GM08714 (cell line): Measurements from ENCODE around the gene PGAP3.

Experiments used
- H3K4me3 ChIP-seq: fragments of 200-500 bp; sonication (Bioruptor generic); 2 replicates; pipeline ENCODE4 v1.5.1; 2014; ENCODE audit warnings: mild to moderate bottlenecking, low read length, inconsistent platforms
- ZNF274 ChIP-seq: IDR thresholded peaks from 2 replicates; pipeline ENCODE4 v1.6.1; 2012; ENCODE audit warnings: mild to moderate bottlenecking, low read depth, low read length

The PGAP3 gene

DNA sequence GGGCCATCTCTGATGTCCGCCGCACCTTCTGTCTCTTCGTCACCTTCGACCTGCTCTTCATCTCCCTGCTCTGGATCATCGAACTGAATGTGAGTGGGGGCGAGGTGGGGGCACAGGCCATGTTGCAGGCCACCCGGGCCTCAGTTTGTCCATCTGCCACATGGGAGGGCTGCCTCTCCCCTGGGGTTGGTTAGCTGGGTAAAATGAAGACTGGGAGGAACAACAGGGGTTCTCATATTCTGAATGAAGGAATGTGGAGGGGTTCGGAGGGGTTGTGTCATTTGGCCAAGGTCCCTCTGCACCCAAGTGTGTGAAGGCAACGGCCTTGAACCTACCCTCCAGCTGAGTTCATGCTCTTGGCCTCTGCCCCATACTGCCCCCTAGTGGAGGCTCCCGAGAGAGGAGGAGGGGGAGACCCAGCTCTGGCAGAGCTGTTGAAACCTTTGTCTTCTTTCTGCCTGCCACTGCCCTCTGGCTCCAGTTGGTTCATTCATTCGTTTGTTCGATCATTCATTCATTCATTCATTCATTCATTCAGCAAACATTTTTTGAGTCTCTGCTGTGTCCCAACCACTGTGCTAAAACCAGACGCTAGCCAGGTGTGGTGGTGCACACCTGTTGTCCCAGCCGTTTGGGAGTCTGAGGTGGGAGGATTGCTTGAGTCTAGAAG lies 34.1 kb downstream of the PGAP3 start:
- no peak overlapping the region for H3K4me3 ChIP-seq
- no peak for TF ChIP-seq ZNF274

DNA sequence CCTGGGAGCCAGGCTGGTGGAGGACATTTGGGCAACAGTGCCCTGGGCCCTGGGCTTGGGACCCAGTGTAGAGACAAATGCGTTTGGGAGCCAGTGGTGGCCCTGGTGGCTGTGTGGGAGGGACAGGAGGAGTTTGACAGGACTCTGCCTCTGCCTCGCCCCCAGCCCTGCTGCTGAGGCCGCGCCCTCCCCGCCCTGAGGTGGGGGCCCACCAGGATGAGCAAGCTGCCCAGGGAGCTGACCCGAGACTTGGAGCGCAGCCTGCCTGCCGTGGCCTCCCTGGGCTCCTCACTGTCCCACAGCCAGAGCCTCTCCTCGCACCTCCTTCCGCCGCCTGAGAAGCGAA lies 34.6 kb downstream of the PGAP3 start:
- H3K4me3 ChIP-seq, result no peak overlapping the region
- TF ChIP-seq ZNF274, result no peak

- no peak for TF ChIP-seq ZNF274
- H3K4me3 ChIP-seq, result no peak overlapping the region
These were observed 35.1 kb downstream of the PGAP3 start for GRCh38 chr17:39652587-39653315.

- TF ChIP-seq ZNF274, result no peak
- H3K4me3 ChIP-seq, result no peak overlapping the region
These were observed 35.8 kb downstream of the PGAP3 start for GRCh38 chr17:39651923-39652586.

DNA sequence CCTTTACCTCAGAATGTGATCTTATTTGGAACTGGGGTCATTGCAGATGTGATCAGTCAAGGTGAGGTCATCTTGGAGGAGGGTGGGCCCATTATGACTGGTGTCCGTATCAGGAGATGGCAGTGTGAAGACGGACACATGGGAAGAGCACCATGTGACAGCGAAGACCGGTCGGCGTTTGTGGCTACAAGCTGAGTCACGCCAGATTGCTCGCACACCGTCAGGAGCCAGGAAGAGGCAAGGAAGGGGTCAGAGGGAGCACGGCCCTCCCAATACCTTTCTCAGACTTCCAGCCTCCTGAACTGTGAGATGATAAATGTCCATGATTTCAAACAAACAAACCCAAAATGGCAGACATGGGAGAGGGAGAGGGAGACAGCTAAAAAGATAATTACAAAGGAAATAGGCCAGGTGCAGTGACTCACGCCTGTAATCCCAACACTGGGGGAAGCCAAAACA lies 37.7 kb downstream of the PGAP3 start:
- H3K4me3 ChIP-seq, result no peak overlapping the region
- no peak for TF ChIP-seq ZNF274

DNA sequence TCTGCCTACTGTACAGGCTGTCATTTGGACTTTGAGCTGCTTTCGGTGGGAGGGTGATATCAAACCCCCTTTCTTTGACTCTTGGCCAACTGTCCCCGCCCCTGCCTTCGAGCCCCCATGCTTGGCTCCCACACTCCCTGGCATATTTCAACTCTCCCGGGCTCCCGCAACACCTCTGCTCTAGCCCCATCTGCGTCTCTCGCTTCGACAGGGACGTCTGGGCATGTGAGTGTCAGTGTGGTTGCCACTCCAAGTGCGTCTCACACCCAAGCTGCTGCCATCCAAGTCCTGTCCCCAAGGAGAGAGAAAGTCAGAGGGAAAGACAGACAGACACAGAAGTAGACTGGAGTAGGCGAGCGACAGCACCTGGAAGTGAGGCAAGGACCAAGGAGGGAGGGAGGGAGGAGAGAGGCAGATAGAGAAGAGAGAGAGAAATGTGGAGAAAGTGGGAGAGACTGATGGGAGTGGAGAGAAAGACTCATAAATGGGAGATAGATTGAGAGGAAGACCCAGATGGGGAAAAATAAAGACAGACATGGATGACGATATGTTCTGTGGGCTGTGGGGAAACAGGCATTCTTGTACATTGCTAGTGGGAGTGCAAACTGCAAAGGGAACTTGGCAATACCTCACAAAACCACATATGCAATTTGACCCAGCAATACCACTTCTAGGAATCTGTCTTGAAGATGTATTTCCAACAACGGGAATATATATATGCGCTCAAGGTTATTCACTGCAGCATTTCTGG lies 39.1 kb downstream of the PGAP3 start:
- TF ChIP-seq ZNF274, result no peak
- H3K4me3 ChIP-seq, result no peak overlapping the region

- no peak for TF ChIP-seq ZNF274
- no peak overlapping the region for H3K4me3 ChIP-seq
These were observed 40.6 kb downstream of the PGAP3 start for GRCh38 chr17:39647256-39647655.

GRCh38 chr17:39643271-39643670 lies 44.6 kb downstream of the PGAP3 start:
- H3K4me3 ChIP-seq, result no peak overlapping the region
- TF ChIP-seq ZNF274, result no peak

DNA sequence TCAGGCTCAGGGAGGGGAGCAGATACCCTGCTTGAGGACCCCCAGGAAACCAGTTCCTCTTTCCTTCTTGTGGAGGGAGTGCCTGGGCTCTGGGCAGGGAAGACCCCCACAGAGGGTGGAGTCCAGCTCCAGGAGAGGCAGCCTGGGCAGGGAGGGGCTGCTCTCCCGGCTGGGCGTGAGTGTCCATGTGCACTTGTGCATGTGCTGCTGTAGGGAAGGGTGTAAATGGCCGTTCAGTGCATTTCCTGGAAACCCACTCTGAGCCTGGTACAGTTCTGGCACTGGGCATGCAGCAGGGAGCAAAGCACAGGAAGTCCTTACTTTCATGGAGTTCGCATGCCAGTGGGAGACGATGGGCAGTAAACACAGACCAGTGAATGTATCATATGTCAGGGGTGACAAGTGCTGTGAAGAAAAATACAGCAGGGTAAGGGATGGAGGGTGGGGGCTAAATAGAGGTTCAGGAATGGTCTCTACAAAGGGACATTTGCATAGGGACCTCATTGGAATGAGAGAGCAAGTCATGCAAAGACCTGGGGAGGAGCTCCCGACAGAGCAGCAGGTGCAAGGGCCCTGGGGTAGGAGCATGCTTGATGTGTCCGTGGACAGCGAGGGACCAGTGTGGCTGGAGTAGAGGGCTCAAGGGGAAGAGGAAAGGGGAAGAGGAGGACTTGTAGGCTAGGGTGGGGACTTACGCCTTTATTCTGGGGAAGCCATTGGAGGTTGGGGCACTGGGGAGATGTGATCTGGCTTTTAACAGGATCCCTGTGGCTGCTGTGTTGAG lies 45.4 kb downstream of the PGAP3 start:
- no peak for TF ChIP-seq ZNF274
- no peak overlapping the region for H3K4me3 ChIP-seq

- H3K4me3 ChIP-seq, result no peak overlapping the region
- TF ChIP-seq ZNF274, result no peak
These were observed 46.0 kb downstream of the PGAP3 start for GRCh38 chr17:39641883-39642282.

GRCh38 chr17:39641097-39641496 lies 46.8 kb downstream of the PGAP3 start:
- no peak overlapping the region for H3K4me3 ChIP-seq
- no peak for TF ChIP-seq ZNF274

DNA sequence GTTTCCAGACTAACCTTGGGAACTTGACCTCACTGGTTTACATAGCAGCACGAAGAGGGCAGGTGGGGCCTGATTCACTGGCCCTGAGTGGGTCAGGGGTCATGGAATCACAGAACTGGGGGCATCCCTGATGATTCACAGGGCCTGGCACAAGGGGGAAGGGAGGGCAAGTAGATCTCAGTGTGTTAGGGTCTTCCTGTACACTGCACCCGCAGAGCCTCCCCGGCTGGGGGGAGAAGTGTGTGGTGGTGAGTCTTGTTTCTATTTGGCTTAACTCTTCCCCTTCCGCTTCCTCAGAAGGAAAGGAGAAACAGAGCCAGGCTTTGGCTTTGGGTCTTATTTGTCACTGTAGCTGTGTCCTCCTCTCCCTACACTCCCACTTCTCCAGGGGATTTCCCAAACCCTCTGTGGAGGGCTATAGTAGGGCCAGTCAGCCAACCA lies 47.2 kb downstream of the PGAP3 start:
- H3K4me3 ChIP-seq, result no peak overlapping the region
- TF ChIP-seq ZNF274, result no peak

DNA sequence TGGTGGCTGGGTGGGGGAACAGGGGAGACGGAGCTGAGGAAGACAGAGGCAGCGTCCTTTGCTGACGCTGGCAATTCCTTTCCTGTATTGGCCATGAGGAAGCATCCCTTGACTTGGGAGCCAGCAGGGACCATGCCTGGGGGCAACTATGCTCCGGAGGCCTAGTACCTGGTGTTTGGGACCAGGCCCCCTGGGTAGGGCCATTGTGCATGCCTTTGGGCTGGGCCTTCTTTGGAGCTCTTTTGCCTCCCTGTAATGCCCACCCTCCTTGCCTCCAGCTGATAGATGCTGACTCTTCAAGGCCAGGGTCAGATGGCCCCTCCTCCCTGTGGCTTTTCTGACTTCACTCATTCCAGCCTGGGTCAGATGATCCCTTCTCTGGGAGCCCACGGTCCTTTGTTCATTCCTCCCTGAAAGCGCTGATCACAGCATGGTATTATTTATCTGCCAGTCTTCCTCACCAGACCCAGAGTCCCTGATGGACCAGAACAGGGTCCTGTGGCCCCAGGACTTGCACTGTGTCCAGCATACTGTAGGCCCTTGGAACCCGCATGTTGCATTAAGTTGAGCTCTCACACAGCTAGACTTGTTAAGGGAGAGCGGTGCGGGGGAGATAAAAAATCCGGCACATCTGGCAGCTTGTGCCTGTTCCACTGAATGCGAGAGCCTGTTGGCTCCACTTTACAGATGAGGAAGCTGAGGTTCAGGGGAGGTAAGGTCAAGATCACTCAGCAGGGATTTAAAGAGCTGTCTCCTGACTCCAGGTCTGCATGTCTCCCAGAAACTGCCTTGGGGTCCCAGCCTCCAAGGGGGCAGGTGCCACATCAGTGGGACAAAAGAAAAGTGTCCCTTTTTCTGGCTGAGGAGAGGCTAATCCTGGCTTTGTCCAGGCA lies 48.0 kb downstream of the PGAP3 start:
- H3K4me3 ChIP-seq, result no peak overlapping the region
- TF ChIP-seq ZNF274, result no peak
